GM19240 (cell line): ENCODE measurements around the gene GMNN.
"Not testable (repeated sequence)": the region's sequence is repeated elsewhere in the genome, so short reads cannot be mapped to it uniquely, and the experiment has no call there.

Experiments used
- DNase-seq: peaks from one replicate; pipeline ENCODE4 v3.0.0; 2011; ENCODE audit warnings: low spot score; ENCODE audit not compliant: insufficient read length

Gene GMNN

GRCh38 chr6:24761193-24761835 lies 13.4 kb upstream of the GMNN start:
- DNase-seq = no peak

GRCh38 chr6:24761851-24762250 lies 12.9 kb upstream of the GMNN start:
- DNase-seq = no peak

GRCh38 chr6:24763578-24763977 lies 11.2 kb upstream of the GMNN start:
- no peak for DNase-seq

GRCh38 chr6:24764833-24765828 lies 9.6 kb upstream of the GMNN start:
- DNase-seq = not testable (repeated sequence)

- not testable (repeated sequence) for DNase-seq
Measured at GRCh38 chr6:24765968-24766367, 8.8 kb upstream of the GMNN start.

- DNase-seq = no peak
Measured at GRCh38 chr6:24766680-24767462, 7.9 kb upstream of the GMNN start.

GRCh38 chr6:24768361-24768760 lies 6.4 kb upstream of the GMNN start:
- no peak for DNase-seq

GRCh38 chr6:24775520-24776058 lies 852 bp downstream of the GMNN start:
- no peak for DNase-seq

- no peak for DNase-seq
Measured at GRCh38 chr6:24777227-24777626, 2.5 kb downstream of the GMNN start.

- no peak for DNase-seq
Measured at GRCh38 chr6:24778121-24778520, 3.4 kb downstream of the GMNN start.

GRCh38 chr6:24778878-24779277 lies 4.1 kb downstream of the GMNN start:
- DNase-seq = no peak

- no peak for DNase-seq
Measured at GRCh38 chr6:24779416-24780016, 4.8 kb downstream of the GMNN start.

GRCh38 chr6:24780206-24780605 lies 5.5 kb downstream of the GMNN start:
- no peak for DNase-seq

GRCh38 chr6:24788031-24788665 lies 13.4 kb downstream of the GMNN start:
- DNase-seq = no peak

- DNase-seq = no peak
Measured at GRCh38 chr6:24795106-24795505, 20.4 kb downstream of the GMNN start.

- DNase-seq = no peak
Measured at GRCh38 chr6:24796616-24797290, 22.0 kb downstream of the GMNN start.

GRCh38 chr6:24797596-24798216 lies 23.0 kb downstream of the GMNN start:
- no peak for DNase-seq

- DNase-seq = no peak
Measured at GRCh38 chr6:24798740-24799540, 24.2 kb downstream of the GMNN start, which contains the start of gene ARMH2. Gene ARMH2 (minus strand): TSS chr6:24798917. CDS start chr6:24798857, 60 bp downstream.

- no peak for DNase-seq
Measured at GRCh38 chr6:24799541-24799915, 24.8 kb downstream of the GMNN start.
